Keratinocyte (primary cell): ENCODE results near the gene OTUD5.

ENCODE experiments used
- CTCF ChIP-seq, 3 experiments: IDR thresholded peaks in 1 of 3; conservative IDR thresholded peaks in 1 of 3; optimal IDR thresholded peaks in 1 of 3; 2 replicates in 2 of 3; 3 replicates in 1 of 3; pipeline versions ENCODE3 to v1.5.1; 2011; ENCODE audit warnings: low read length in 3 of 3, mild to moderate bottlenecking in 3 of 3, moderate library complexity in 2 of 3, control low read depth in 1 of 3, inconsistent platforms in 1 of 3; ENCODE audit not compliant: insufficient read depth in 2 of 3; ENCODE audit errors: extremely low read depth in 1 of 3
- EZH2 ChIP-seq: IDR thresholded peaks from one replicate; pipeline ENCODE4 v1.6.1; 2012; ENCODE audit warnings: inconsistent platforms, mild to moderate bottlenecking, low read length, moderate library complexity

GRCh38 chrX:48958635-48959094, 1.3 kb upstream of the OTUD5 start:
- TF ChIP-seq CTCF (optimal IDR thresholded peaks at IDR 0.05 in 1 of 3, IDR thresholded peaks at IDR 0.05 in 1 of 3, conservative IDR thresholded peaks at IDR 0.05 in 1 of 3; ENCODE audit: extremely low read depth in 1 of 3, insufficient read depth in 2 of 3, low read length in 3 of 3) (no peak), EZH2 (no peak)
